HUES64 (cell line): ENCODE results near the gene ANKRD11.
"Not testable (repeated sequence)": the region's sequence is repeated elsewhere in the genome, so short reads cannot be mapped to it uniquely, and the experiment has no call there.

Experiments
- H3K27ac ChIP-seq: 2 replicates; pipeline ENCODE4 v1.7.0; 2013; ENCODE audit warnings: low read depth, low read length, inconsistent platforms
- H3K27me3 ChIP-seq: 2 replicates; pipeline ENCODE4 v1.6.1; 2013; ENCODE audit warnings: mild to moderate bottlenecking, low read length; ENCODE audit not compliant: insufficient read depth
- H3K36me3 ChIP-seq: 2 replicates; pipeline ENCODE4 v1.6.1; 2013; ENCODE audit warnings: mild to moderate bottlenecking, low read length; ENCODE audit not compliant: insufficient read depth
- H3K4me1 ChIP-seq: 2 replicates; pipeline ENCODE4 v1.6.1; 2013; ENCODE audit warnings: mild to moderate bottlenecking, low read length, moderate library complexity; ENCODE audit not compliant: insufficient read depth
- H3K4me3 ChIP-seq: 2 replicates; pipeline ENCODE4 v1.5.1; 2013; ENCODE audit warnings: mild to moderate bottlenecking, low read length, moderate library complexity
- H3K9ac ChIP-seq: 2 replicates; pipeline ENCODE4 v1.6.1; 2013; ENCODE audit warnings: mild to moderate bottlenecking, low read depth, low read length
- H3K9me3 ChIP-seq: 2 replicates; pipeline ENCODE4 v1.6.1; 2013; ENCODE audit warnings: low read depth, low read length; ENCODE audit not compliant: insufficient read depth
- WGBS: fragments of 150-250, 120-280 bp; methylation state at CpG from one replicate; pipeline ENCODE4 v1.1.7; 2013; ENCODE audit warnings: missing lambda C conversion rate; 5-methylcytosine and 5-hydroxymethylcytosine counted together

ANKRD11 gene

GRCh38 chr16:89265647-89266046, 224.7 kb downstream of the ANKRD11 start:
- Histone ChIP-seq H3K4me3 (no peak overlapping the region), H3K36me3 (peaks cover 36% of the 10 kb centered on the region), H3K9me3 (no peaks in the 10 kb centered on the region), H3K27me3 (no peaks in the 10 kb centered on the region), H3K9ac (no peak overlapping the region), H3K27ac (no peak overlapping the region), H3K4me1 (no peaks in the 10 kb centered on the region)
- 91% methylated on average over 21 of the region's 21 CpGs for WGBS

GRCh38 chr16:89264800-89265550, 225.4 kb downstream of the ANKRD11 start:
- H3K27me3 ChIP-seq: no peaks in the 10 kb centered on the region
- H3K36me3 ChIP-seq: peaks cover 29% of the 10 kb centered on the region
- 92% methylated on average over 19 of the region's 19 CpGs for WGBS
- H3K9me3 ChIP-seq: no peaks in the 10 kb centered on the region
- H3K4me1 ChIP-seq: no peaks in the 10 kb centered on the region
- no peak overlapping the region for H3K27ac ChIP-seq
- no peak overlapping the region for H3K4me3 ChIP-seq
- H3K9ac ChIP-seq: no peak overlapping the region

DNA sequence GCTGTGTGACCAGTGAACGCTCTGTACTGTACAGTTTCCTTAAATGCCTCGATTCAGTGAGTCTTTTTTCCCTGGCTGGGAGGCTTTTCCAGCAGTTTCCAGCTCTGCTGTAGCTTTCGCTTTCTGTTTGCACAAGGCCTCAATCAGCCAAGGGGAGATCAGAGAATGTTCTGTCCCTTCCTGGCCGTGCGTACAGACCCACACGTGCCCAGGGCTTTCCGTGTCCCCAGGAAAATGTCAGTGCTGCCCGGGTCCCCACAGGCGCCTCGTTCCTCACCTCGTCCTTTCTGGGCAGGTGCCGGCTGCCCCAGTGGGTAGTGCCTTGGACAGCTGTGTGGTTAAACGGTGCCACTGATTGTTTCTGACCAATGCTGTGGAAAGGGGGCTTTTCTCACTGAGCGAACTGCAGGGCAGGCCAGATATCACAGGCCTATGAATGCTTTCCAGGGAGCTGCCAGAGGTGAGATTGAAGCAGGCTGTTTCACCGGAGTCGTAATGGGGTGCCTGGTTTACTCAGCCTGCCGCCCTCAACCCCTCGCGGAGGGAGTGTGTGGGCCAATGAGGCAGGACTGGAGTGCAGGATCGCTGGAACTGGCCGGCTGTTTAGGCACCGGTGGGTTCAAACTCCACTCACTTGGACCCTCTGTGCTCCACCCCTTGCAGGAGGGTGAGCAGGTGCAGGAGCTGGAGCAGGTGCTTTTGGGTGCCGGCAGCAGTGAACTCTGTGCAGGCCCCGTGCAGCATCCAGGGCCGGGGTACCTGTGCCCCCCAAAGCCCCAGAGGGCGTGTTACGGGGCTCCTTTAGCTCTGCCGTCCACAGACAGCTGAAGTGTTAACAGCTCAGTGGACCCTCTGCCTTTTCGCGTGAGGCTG, 228.4 kb downstream of the ANKRD11 start:
- Histone ChIP-seq H3K36me3 (peaks cover 9% of the 10 kb centered on the region), H3K27ac (no peak overlapping the region), H3K4me1 (no peaks in the 10 kb centered on the region), H3K4me3 (no peak overlapping the region), H3K9ac (no peak overlapping the region), H3K27me3 (peaks cover 13% of the 10 kb centered on the region), H3K9me3 (no peaks in the 10 kb centered on the region)
- 95% methylated on average over 30 of the region's 30 CpGs for WGBS

- not testable (repeated sequence) for H3K27ac ChIP-seq, H3K36me3 ChIP-seq, H3K4me3 ChIP-seq, H3K9ac ChIP-seq, H3K4me1 ChIP-seq, H3K9me3 ChIP-seq
- peaks cover 19% of the 10 kb centered on the region for H3K27me3 ChIP-seq
- 96% methylated on average over 13 of the region's 13 CpGs for WGBS
Observed at GRCh38 chr16:89259901-89260300, 230.5 kb downstream of the ANKRD11 start.

- WGBS: 92% methylated on average over 18 of the region's 18 CpGs
- H3K27me3 ChIP-seq: peaks cover 19% of the 10 kb centered on the region
- H3K4me1 ChIP-seq: no peaks in the 10 kb centered on the region
- no peak overlapping the region for H3K9ac ChIP-seq
- peak overlapping the region; percentile 50 for H3K4me3 ChIP-seq
- H3K9me3 ChIP-seq: no peaks in the 10 kb centered on the region
- H3K36me3 ChIP-seq: no peaks in the 10 kb centered on the region
- no peak overlapping the region for H3K27ac ChIP-seq
Observed at GRCh38 chr16:89257757-89258465, 232.4 kb downstream of the ANKRD11 start.

- Histone ChIP-seq H3K9ac (peak overlapping the region; percentile 1; the same call in 1 of the 2 replicates), H3K4me3 (peak overlapping the region; percentile 50)
Observed at GRCh38 chr16:89257281-89257731, 233.1 kb downstream of the ANKRD11 start.

GRCh38 chr16:89256651-89257254, 233.6 kb downstream of the ANKRD11 start:
- Histone ChIP-seq H3K27me3 (peaks cover 19% of the 10 kb centered on the region), H3K4me3 (peak overlapping the region; percentile 50), H3K36me3 (no peaks in the 10 kb centered on the region), H3K9ac (peak overlapping the region; percentile 1; the same call in 1 of the 2 replicates), H3K27ac (no peak overlapping the region), H3K4me1 (no peaks in the 10 kb centered on the region), H3K9me3 (no peaks in the 10 kb centered on the region)
- 93% methylated on average over 57 of the region's 57 CpGs for WGBS

More at GRCh38 chr16:89257281-89257731, 233.1 kb downstream of the ANKRD11 start:
- Histone ChIP-seq H3K36me3 (no peaks in the 10 kb centered on the region), H3K27ac (no peak overlapping the region), H3K9me3 (no peaks in the 10 kb centered on the region), H3K27me3 (peaks cover 19% of the 10 kb centered on the region), H3K4me1 (no peaks in the 10 kb centered on the region)
- WGBS: 90% methylated on average over 44 of the region's 44 CpGs

GRCh38 chr16:89253548-89254287, 236.6 kb downstream of the ANKRD11 start:
- H3K27ac ChIP-seq: no peak overlapping the region
- 93% methylated on average over 10 of the region's 10 CpGs for WGBS
- no peak overlapping the region for H3K4me3 ChIP-seq
- H3K9ac ChIP-seq: no peak overlapping the region
- peaks cover 20% of the 10 kb centered on the region for H3K27me3 ChIP-seq
- no peaks in the 10 kb centered on the region for H3K4me1 ChIP-seq
- no peaks in the 10 kb centered on the region for H3K9me3 ChIP-seq
- H3K36me3 ChIP-seq: no peaks in the 10 kb centered on the region

- H3K27me3 ChIP-seq: peaks cover 20% of the 10 kb centered on the region
- no peaks in the 10 kb centered on the region for H3K4me1 ChIP-seq
- H3K9ac ChIP-seq: no peak overlapping the region
- H3K4me3 ChIP-seq: peak overlapping the region; percentile 59
- H3K36me3 ChIP-seq: no peaks in the 10 kb centered on the region
- no peak overlapping the region for H3K27ac ChIP-seq
- 71% methylated on average over 69 of the region's 69 CpGs for WGBS
- H3K9me3 ChIP-seq: no peaks in the 10 kb centered on the region
Observed at GRCh38 chr16:89248196-89248982, 242.0 kb downstream of the ANKRD11 start.

GRCh38 chr16:89247734-89248075, 242.7 kb downstream of the ANKRD11 start:
- WGBS: under 1% methylated on average over 45 of the region's 45 CpGs
- H3K9me3 ChIP-seq, H3K9ac ChIP-seq, H3K36me3 ChIP-seq, H3K4me1 ChIP-seq, H3K27ac ChIP-seq: not testable (repeated sequence)
- H3K27me3 ChIP-seq: peaks cover 20% of the 10 kb centered on the region
- H3K4me3 ChIP-seq: peak overlapping the region; percentile 59
